ENCODE results near the gene GNLY. TPM values are rescaled to one million over a fixed set of nuclear protein-coding genes. Genes with fewer than 3 reads are reported as not detected.

The GNLY gene
- total RNA-seq, 1 donor from 2014 or later = 21.5 TPM

DNA sequence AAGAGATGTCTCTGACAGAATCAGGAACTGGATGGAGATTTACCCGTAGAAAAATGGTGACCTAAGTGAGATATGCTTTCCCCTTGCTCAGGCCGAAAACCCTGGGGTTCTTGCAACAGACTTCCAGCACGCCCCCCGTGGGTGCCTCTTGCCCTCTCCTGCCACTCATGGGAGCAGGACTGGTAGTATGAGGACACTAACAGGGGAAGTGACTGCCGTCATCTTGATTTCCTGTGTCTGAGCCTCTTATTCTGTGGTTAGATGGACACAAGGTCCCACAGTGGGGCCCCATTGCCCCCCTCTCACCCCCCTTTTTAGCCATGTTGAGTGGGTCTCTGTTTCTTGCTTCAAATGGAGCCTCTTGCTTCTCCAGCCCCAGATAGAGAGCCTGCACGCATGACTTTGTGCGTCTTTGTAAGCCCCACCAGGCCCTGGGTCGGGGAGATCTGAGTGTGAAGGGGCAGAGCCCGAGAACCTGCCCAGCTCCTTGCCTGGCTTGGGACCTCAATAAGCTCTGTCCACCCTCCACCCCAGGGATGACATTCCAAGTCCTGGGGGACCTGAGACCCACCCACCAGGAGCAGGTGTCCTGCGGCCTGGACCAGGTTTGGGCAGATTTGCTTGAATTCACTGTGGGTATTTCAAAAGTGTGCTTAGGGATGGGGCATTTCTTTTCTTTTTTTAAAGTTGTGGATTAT, 12.6 kb downstream of the GNLY start:
- peak; percentile 85 for DNase-seq

DNA sequence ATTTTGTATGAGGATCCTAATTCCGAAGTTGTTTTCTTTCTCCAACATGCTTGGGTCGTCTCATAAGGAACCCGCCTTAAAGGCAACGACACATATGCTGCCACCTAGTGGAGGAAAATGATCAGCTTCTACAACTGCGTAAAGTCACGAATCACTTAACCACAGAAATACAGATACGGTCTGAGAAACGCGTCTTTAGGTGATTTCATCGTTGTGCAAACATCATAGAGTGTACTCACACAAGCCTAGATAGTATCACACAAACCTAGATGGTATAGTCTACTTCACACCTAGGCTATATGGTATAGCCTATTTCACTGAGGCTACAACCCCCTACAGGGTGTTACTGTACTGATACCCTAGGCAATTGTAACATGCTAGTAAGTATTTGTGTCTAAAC, 13.1 kb downstream of the GNLY start:
- no peak for DNase-seq
- Histone ChIP-seq H3K9me3 (no peaks in the 10 kb centered on the region), H3K27me3 (ENCODE audit: low read depth) (no peaks in the 10 kb centered on the region), H3K27ac (peak overlapping the region; percentile 94), H3K36me3 (no peaks in the 10 kb centered on the region), H3K4me3 (no peak overlapping the region), H3K4me1 (peaks cover 87% of the 10 kb centered on the region)
- intact Hi-C loops (cut with DNase I) = no loop called here
- ATAC-seq = peak; percentile 49
- peak; percentile 86 for TF ChIP-seq CTCF (IDR thresholded peaks at IDR 0.05)

More for the DNA sequence above, 12.6 kb downstream of the GNLY start:
- Histone ChIP-seq H3K27me3 (ENCODE audit: low read depth) (no peaks in the 10 kb centered on the region), H3K4me1 (peaks cover 81% of the 10 kb centered on the region), H3K36me3 (no peaks in the 10 kb centered on the region), H3K9me3 (no peaks in the 10 kb centered on the region), H3K27ac (peak overlapping the region; percentile 94), H3K4me3 (no peak overlapping the region)
- intact Hi-C loops (cut with DNase I) = no loop called here
- ATAC-seq = peak in 1 of 2 donors; percentile 5
- no peak for TF ChIP-seq CTCF (IDR thresholded peaks at IDR 0.05)

DNA sequence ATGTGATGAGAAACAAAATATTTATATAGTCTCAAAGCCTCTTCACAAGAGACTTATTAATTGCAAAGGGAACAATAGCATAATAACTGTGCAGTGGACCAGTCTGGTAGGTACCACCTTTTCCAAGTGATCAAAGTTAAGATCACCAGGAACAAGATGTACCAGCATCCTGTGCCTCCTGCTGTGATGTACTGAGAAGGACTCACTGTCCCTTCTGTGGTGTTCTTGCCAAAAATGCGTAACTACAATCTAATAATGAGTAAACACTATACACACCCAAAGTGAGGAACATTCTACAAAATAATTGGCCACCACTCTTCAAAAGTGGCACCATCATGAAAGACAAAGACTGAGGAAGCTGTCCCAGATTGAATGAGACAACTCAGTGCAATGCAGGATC, 14.5 kb downstream of the GNLY start:
- intact Hi-C loops (cut with DNase I) = no loop called here
- no peak overlapping the region for H3K4me3 ChIP-seq
- ATAC-seq = no peak
- no peak for DNase-seq
- peaks cover 100% of the 10 kb centered on the region for H3K4me1 ChIP-seq
- H3K9me3 ChIP-seq = no peaks in the 10 kb centered on the region
- TF ChIP-seq CTCF (IDR thresholded peaks at IDR 0.05) = no peak
- H3K36me3 ChIP-seq = no peaks in the 10 kb centered on the region
- H3K27me3 ChIP-seq (ENCODE audit: low read depth) = no peaks in the 10 kb centered on the region
- H3K27ac ChIP-seq = peak overlapping the region; percentile 94

DNA sequence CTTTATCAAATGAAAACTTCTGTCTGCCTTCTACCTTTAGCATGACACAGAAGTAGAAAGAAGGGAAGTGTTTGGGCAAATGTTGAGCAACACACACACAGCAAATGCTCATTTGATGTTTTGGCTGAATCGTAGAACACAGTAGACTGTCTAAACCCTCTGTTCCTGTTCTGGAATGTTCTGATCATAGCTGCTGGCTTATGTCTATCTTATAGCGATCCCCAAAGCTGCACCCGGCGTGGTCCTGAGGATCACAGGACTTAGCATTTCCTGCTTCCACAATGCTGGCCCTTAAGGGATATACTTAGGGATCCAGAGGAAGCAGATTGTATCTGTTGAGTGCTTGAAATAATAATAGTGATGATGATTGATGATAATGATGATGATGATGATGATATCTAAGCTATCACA, 15.2 kb downstream of the GNLY start:
- no peak for TF ChIP-seq CTCF (IDR thresholded peaks at IDR 0.05)
- DNase-seq (no peak), ATAC-seq (no peak)
- H3K27me3 ChIP-seq (ENCODE audit: low read depth) = no peaks in the 10 kb centered on the region
- H3K36me3 ChIP-seq = no peaks in the 10 kb centered on the region
- no peak overlapping the region for H3K4me3 ChIP-seq
- intact Hi-C loops (cut with DNase I) = no loop called here
- peak overlapping the region; percentile 94 for H3K27ac ChIP-seq
- H3K9me3 ChIP-seq = no peaks in the 10 kb centered on the region
- H3K4me1 ChIP-seq = peaks cover 100% of the 10 kb centered on the region

GRCh38 chr2:85710687-85711577, 16.8 kb downstream of the GNLY start:
- no peaks in the 10 kb centered on the region for H3K36me3 ChIP-seq
- peak overlapping the region; percentile 94 for H3K27ac ChIP-seq
- H3K27me3 ChIP-seq (ENCODE audit: low read depth) = no peaks in the 10 kb centered on the region
- DNase-seq (peak; percentile 95), ATAC-seq (peak; percentile 73 to 84)
- intact Hi-C loops (cut with DNase I) = no loop called here
- peaks cover 100% of the 10 kb centered on the region for H3K4me1 ChIP-seq
- no peak for TF ChIP-seq CTCF (IDR thresholded peaks at IDR 0.05)
- H3K4me3 ChIP-seq = peak overlapping the region; percentile 42
- H3K9me3 ChIP-seq = no peaks in the 10 kb centered on the region

Measured in lower lobe of right lung (tissue), 2 donors.